Measurements from ENCODE around the gene ARHGAP33. TPM values are rescaled to one million over a fixed set of nuclear protein-coding genes. Genes with fewer than 3 reads are reported as not detected.

ARHGAP33 gene
- total RNA-seq, 1 experiment from 2014 or later = 18.3 TPM

DNA sequence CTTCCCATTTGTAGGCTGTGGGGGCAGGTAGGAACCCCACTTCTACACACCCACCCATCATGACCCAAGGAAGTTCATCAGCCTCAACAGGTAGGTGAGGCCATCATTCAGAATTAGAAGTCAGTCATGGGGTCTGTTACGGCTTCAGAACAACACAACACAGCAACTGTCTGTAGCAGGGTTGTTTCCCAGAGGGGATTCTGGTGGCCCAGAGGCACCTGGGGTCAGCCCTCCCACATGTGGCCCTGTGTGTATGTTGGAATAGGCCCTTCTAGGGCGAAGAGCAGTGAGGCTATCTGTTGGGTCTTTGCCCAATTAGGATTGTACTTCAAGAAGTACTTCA lies 36.5 kb upstream of the ARHGAP33 start:
- Histone ChIP-seq H3K9me3 (no peaks in the 10 kb centered on the region), H3K27me3 (replicated peaks; ENCODE audit: control insufficient read depth, insufficient read depth, low read length) (no peaks in the 10 kb centered on the region), H3K36me3 (ENCODE audit: control insufficient read depth, insufficient read depth, low read length) (peaks cover 12% of the 10 kb centered on the region), H3K4me1 (peaks cover 4% of the 10 kb centered on the region; the same call in 1 of the 2 replicates), H3K4me3 (ENCODE audit: low read depth, low read length) (no peak overlapping the region)
- Mint-ChIP-seq H3K4me1 (ENCODE audit: low read depth, unreplicated experiment) (peaks cover 11% of the 10 kb centered on the region), H3K36me3 (ENCODE audit: insufficient read depth, unreplicated experiment) (peaks cover 82% of the 10 kb centered on the region), H3K4me3 (ENCODE audit: unreplicated experiment) (peak overlapping the region; percentile 97), H3K27me3 (ENCODE audit: insufficient read depth, unreplicated experiment) (no peaks in the 10 kb centered on the region), H3K9me3 (ENCODE audit: unreplicated experiment) (no peaks in the 10 kb centered on the region), H3K27ac (ENCODE audit: unreplicated experiment) (no peak overlapping the region)
- POLR2A ChIA-PET = no interaction called here
- intact Hi-C loops (cut with micrococcal nuclease; ENCODE audit: unreplicated experiment) = no loop called here
- DNase-seq = no peak
- TF ChIP-seq, protein P1, sequence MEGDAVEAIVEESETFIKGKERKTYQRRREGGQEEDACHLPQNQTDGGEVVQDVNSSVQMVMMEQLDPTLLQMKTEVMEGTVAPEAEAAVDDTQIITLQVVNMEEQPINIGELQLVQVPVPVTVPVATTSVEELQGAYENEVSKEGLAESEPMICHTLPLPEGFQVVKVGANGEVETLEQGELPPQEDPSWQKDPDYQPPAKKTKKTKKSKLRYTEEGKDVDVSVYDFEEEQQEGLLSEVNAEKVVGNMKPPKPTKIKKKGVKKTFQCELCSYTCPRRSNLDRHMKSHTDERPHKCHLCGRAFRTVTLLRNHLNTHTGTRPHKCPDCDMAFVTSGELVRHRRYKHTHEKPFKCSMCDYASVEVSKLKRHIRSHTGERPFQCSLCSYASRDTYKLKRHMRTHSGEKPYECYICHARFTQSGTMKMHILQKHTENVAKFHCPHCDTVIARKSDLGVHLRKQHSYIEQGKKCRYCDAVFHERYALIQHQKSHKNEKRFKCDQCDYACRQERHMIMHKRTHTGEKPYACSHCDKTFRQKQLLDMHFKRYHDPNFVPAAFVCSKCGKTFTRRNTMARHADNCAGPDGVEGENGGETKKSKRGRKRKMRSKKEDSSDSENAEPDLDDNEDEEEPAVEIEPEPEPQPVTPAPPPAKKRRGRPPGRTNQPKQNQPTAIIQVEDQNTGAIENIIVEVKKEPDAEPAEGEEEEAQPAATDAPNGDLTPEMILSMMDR (IDR thresholded peaks at IDR 0.05; ENCODE audit: insufficient read depth in 1 of 2, low read depth in 1 of 2, low read length in 1 of 2, severe bottlenecking in 1 of 2, unreplicated experiment in 1 of 2) = no peak
- CTCF ChIA-PET = no interaction called here
- BruUV-seq (replicated peaks) = no TSS peak

DNA sequence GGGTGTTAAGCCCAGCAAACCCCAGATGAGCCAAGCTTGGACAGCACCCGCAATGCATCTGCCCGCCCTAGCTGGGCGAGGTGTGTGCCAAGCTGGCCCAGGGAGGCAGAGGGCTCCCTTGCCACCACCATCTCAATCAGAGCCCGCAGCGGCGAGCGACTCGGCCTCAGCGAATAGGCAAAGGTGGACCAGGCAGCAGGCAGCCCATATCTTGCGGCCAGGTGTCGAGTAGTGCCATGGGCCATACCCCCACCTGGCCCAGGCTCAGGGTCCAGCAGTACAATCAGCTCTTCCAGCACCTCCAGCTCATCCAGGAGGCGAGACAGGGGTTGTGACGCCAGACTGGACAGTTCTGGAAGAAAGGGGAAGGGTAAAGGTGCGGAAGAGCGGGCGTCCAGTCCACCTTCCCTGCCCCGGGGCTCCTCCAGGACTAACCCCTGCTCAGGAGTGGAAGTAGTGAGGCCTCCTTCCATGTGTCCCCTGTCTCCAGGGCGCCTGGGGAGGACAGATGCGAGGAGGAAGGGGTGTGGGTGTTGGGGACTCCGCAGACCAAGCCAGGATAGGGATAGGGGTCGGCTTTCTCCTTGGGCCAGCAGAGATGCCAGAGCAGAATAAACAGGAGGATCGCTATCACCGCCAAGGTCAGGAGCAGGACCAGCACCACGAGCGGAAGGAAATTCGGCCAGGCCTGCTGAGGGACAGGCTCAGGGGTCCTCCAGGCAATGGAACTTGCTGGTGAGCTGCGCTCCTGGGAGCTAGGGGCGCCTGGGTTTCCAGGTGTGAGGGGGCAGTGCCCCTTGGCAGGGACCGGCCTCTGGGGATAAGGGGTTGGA lies 35.9 kb upstream of the ARHGAP33 start:
- H3K27me3 Mint-ChIP-seq (ENCODE audit: insufficient read depth, unreplicated experiment) = no peaks in the 10 kb centered on the region
- DNase-seq = no peak
- CTCF ChIA-PET = interaction anchor here (1.0 kb wide), 1 partner anchor 9 kb away, joined by 3 read pairs; the partner anchor contains the start of gene LIN37
- TF ChIP-seq, protein P1 (IDR thresholded peaks at IDR 0.05; ENCODE audit: insufficient read depth in 1 of 2, low read depth in 1 of 2, low read length in 1 of 2, severe bottlenecking in 1 of 2, unreplicated experiment in 1 of 2) = no peak
- peak overlapping the region; percentile 87 for H3K27ac Mint-ChIP-seq (ENCODE audit: unreplicated experiment)
- Histone ChIP-seq H3K27me3 (replicated peaks; ENCODE audit: control insufficient read depth, insufficient read depth, low read length) (no peaks in the 10 kb centered on the region), H3K4me1 (peaks cover 6% of the 10 kb centered on the region; the same call in 1 of the 2 replicates), H3K4me3 (ENCODE audit: low read depth, low read length) (peak overlapping the region; percentile 53), H3K36me3 (ENCODE audit: control insufficient read depth, insufficient read depth, low read length) (peaks cover 8% of the 10 kb centered on the region; the same call in 1 of the 2 replicates), H3K9me3 (no peaks in the 10 kb centered on the region)
- no TSS peak for BruUV-seq (replicated peaks)
- H3K36me3 Mint-ChIP-seq (ENCODE audit: insufficient read depth, unreplicated experiment) = peaks cover 76% of the 10 kb centered on the region
- POLR2A ChIA-PET = interaction anchor here (1.0 to 1.1 kb wide), 2 partner anchors 9 to 21 kb away, joined by 3 to 4 read pairs; partner anchors contain the start of gene LIN37
- H3K4me1 Mint-ChIP-seq (ENCODE audit: low read depth, unreplicated experiment) = peaks cover 11% of the 10 kb centered on the region
- H3K4me3 Mint-ChIP-seq (ENCODE audit: unreplicated experiment) = peak overlapping the region; percentile 97
- intact Hi-C loops (cut with micrococcal nuclease; ENCODE audit: unreplicated experiment) = loop anchor here (1.0 to 2.0 kb wide), 2 partner anchors 22 to 47 kb away; no protein-coding TSS in a partner anchor
- no peaks in the 10 kb centered on the region for H3K9me3 Mint-ChIP-seq (ENCODE audit: unreplicated experiment)

DNA sequence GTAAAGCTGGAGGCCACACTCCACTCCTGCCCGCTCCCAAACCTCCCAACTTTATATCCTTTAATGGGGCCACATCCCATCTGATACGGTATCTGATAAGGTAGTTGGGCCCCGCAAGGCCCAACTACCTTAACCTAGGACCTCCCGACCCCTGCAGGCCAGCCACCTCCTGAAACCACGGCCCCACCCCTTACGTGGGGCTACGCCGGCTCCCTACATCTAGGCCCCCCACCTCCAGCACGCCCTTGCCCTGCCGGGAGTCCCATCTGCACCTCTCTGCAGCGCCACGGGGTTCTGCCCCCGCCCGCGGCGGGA lies 35.3 kb upstream of the ARHGAP33 start:
- peak overlapping the region; percentile 53 for H3K4me3 ChIP-seq (ENCODE audit: low read depth, low read length)
- H3K27me3 ChIP-seq (replicated peaks; ENCODE audit: control insufficient read depth, insufficient read depth, low read length) = no peaks in the 10 kb centered on the region
- intact Hi-C loops (cut with micrococcal nuclease; ENCODE audit: unreplicated experiment) = loop anchor here (1.0 to 2.0 kb wide), 2 partner anchors 23 to 47 kb away; no protein-coding TSS in a partner anchor
- POLR2A ChIA-PET = interaction anchor here (1.0 to 1.2 kb wide), 7 partner anchors 8 to 191 kb away, joined by 3 to 7 read pairs (median 4); partner anchors contain the start of genes COX6B1 and LIN37
- no peak for DNase-seq
- Mint-ChIP-seq H3K27ac (ENCODE audit: unreplicated experiment) (peak overlapping the region; percentile 87), H3K4me3 (ENCODE audit: unreplicated experiment) (peak overlapping the region; percentile 97), H3K36me3 (ENCODE audit: insufficient read depth, unreplicated experiment) (peaks cover 74% of the 10 kb centered on the region), H3K27me3 (ENCODE audit: insufficient read depth, unreplicated experiment) (no peaks in the 10 kb centered on the region), H3K4me1 (ENCODE audit: low read depth, unreplicated experiment) (peaks cover 11% of the 10 kb centered on the region), H3K9me3 (ENCODE audit: unreplicated experiment) (no peaks in the 10 kb centered on the region)
- H3K36me3 ChIP-seq (ENCODE audit: control insufficient read depth, insufficient read depth, low read length) = peaks cover 8% of the 10 kb centered on the region; the same call in 1 of the 2 replicates
- TF ChIP-seq, protein P1 (IDR thresholded peaks at IDR 0.05; ENCODE audit: insufficient read depth in 1 of 2, low read depth in 1 of 2, low read length in 1 of 2, severe bottlenecking in 1 of 2, unreplicated experiment in 1 of 2) = no peak
- no peaks in the 10 kb centered on the region for H3K9me3 ChIP-seq
- CTCF ChIA-PET = interaction anchor here (0.9 to 1.2 kb wide), 7 partner anchors 8 to 191 kb away, joined by 3 to 13 read pairs (median 5); partner anchors contain the start of gene LIN37
- BruUV-seq (replicated peaks) = no TSS peak
- peaks cover 8% of the 10 kb centered on the region; the same call in 1 of the 2 replicates for H3K4me1 ChIP-seq

Measured in Caco-2 (cell line).